Coronary artery (tissue), 2 donors: ENCODE measurements around the gene SNX30.
A peak's percentile ranks its signal among the peaks of the same experiment; 100 is the strongest.

Experiments
- DNase-seq: peaks from one replicate; pipeline ENCODE4 v3.0.0-alpha.2; 2017; ENCODE audit warnings: low spot score
- H3K27ac ChIP-seq, 2 donors: fragments of 200-600 bp; sonication (generic); one replicate each; pipeline ENCODE4 v1.5.1; 2016 to 2019
- H3K4me3 ChIP-seq: fragments of 200-600 bp; sonication (generic); 2 replicates; pipeline ENCODE4 v1.5.1; 2016; ENCODE audit warnings: mild to moderate bottlenecking, moderate library complexity
- TF ChIP-seq, protein P1 (sequence below): fragments of 200-600 bp; sonication (generic); IDR thresholded peaks from one replicate; pipeline ENCODE4 v1.5.1; 2019; ENCODE audit warnings: antibody characterized with exemption

The SNX30 gene

DNA sequence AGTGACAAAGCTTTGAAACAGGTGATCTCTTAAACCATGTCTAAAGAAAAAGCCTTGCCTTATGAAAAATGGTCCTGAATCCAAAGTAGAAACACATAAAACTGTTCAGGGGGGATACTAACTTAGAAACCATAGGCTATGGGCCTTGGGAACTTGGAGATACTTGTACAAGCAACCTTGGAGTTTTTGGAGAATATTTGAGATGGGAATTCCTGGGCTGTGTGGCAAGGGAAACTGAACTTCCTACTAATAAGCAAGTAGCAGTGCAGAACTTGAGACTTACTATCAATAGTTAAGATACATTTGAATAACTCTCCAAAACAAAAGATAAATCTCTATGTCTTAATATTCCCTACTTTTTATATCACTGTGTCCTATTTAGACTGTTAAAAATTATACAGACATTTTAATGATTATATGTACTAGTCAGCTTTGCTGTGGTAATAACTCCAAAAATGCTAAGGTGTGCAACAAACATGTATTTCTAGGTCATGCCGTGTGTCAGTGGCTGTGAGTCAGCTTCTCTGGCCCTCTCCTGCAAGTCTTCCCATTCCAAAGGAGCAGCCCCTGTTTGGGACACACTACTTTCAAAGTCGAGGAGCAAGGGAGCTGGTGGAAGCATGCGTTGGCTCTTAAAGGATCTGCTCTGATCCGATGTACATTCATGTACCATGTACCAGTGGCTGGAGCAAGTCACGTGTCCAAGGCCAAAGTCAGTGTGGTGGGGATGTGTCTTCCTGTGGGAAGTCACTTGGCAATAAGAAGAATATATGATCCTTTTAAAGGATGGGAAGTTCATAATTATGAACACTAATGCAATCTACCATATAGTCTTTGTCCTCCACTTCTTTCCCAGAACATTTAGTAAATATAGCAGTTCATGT lies 39.6 kb downstream of the SNX30 start:
- no peak for DNase-seq
- H3K4me3 ChIP-seq: no peak overlapping the region
- TF ChIP-seq, protein P1, sequence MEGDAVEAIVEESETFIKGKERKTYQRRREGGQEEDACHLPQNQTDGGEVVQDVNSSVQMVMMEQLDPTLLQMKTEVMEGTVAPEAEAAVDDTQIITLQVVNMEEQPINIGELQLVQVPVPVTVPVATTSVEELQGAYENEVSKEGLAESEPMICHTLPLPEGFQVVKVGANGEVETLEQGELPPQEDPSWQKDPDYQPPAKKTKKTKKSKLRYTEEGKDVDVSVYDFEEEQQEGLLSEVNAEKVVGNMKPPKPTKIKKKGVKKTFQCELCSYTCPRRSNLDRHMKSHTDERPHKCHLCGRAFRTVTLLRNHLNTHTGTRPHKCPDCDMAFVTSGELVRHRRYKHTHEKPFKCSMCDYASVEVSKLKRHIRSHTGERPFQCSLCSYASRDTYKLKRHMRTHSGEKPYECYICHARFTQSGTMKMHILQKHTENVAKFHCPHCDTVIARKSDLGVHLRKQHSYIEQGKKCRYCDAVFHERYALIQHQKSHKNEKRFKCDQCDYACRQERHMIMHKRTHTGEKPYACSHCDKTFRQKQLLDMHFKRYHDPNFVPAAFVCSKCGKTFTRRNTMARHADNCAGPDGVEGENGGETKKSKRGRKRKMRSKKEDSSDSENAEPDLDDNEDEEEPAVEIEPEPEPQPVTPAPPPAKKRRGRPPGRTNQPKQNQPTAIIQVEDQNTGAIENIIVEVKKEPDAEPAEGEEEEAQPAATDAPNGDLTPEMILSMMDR: no peak
- peak overlapping the region in 1 of 2 donors; percentile 74 for H3K27ac ChIP-seq

GRCh38 chr9:112792670-112793069 lies 42.1 kb downstream of the SNX30 start:
- Histone ChIP-seq H3K27ac (no peak overlapping the region), H3K4me3 (no peak overlapping the region)
- TF ChIP-seq, protein P1: no peak
- no peak for DNase-seq

DNA sequence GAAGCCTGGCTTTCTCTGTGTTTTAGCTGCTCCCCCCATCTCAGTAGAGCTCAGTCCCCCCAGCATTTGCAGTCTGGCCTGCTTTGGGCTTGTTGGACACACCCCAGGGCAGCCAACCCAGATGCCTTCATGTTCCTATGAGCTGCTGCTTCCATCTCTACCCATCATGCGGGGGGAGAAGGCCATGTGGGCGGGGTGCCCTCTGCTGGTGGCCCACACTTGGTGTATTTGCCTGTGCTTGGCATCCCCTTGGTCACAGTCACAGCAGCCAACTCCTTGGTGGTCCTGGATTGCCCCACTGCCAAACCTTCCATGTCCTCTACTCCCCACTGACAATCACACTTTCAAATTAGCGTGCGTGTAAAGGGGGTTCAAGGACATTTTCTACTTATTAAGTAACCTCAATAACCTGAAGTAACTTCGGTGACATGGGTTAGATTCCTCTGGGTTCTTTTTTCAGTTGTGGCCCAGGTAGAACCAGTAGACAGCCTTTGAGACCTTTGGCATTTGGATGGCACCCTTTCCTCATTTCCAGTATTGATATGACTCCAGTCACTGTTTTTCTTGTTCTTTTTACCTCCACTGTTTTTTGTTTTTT lies 42.8 kb downstream of the SNX30 start:
- no peak for DNase-seq
- H3K4me3 ChIP-seq: no peak overlapping the region
- no peak overlapping the region for H3K27ac ChIP-seq
- TF ChIP-seq, protein P1: peak; percentile 35

DNA sequence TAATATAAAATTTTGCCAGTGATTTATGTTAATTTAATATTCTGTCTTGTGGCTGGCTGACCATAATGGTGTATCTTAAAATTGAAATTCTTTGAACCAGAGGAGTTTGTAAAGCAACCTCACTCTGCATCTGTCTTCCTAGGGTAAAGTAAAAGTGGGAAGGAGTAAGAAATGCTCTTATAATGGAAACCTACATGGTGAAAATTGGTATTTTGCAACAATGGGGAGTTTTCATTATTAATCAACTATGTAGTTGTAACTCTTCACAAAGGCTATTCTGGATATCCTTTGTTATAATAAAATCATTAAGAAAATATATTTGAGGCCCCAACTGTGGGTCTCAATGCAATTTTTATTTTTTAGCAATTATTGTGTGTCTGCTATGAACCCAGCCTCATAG lies 44.2 kb downstream of the SNX30 start:
- Histone ChIP-seq H3K4me3 (no peak overlapping the region), H3K27ac (no peak overlapping the region)
- DNase-seq: no peak
- TF ChIP-seq, protein P1: no peak

- TF ChIP-seq, protein P1: no peak
- Histone ChIP-seq H3K4me3 (peak overlapping the region; percentile 25), H3K27ac (peak overlapping the region in 1 of 2 donors; percentile 40)
- DNase-seq: no peak
Measured at GRCh38 chr9:112795921-112796320, 45.4 kb downstream of the SNX30 start.

- no peak for DNase-seq
- peak overlapping the region in 1 of 2 donors; percentile 40 for H3K27ac ChIP-seq
- no peak overlapping the region for H3K4me3 ChIP-seq
- TF ChIP-seq, protein P1: no peak
Measured at GRCh38 chr9:112796485-112796884, 45.9 kb downstream of the SNX30 start.
